ENCODE data around the gene PTPRT.

DNA sequence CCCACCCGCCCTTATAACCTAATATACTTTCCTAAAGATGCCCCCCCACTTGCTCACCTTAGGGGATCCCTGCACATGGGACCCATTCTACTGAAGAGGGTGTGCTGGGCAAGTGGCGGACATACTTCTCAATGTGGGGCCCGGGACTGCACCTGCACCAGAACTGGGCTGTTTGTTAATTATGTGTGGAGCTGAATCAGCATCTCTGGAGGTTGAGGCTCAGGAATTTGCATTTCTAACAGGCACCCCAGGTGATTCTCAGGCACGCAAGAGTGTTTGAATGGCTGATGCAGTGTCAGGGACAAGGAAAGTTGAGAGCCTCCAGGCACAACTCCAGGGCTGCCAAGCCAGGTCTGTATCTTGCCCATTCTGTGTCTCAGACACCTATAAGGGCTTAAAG lies 8.9 kb upstream of the PTPRT start:
- TF ChIP-seq, protein P1, sequence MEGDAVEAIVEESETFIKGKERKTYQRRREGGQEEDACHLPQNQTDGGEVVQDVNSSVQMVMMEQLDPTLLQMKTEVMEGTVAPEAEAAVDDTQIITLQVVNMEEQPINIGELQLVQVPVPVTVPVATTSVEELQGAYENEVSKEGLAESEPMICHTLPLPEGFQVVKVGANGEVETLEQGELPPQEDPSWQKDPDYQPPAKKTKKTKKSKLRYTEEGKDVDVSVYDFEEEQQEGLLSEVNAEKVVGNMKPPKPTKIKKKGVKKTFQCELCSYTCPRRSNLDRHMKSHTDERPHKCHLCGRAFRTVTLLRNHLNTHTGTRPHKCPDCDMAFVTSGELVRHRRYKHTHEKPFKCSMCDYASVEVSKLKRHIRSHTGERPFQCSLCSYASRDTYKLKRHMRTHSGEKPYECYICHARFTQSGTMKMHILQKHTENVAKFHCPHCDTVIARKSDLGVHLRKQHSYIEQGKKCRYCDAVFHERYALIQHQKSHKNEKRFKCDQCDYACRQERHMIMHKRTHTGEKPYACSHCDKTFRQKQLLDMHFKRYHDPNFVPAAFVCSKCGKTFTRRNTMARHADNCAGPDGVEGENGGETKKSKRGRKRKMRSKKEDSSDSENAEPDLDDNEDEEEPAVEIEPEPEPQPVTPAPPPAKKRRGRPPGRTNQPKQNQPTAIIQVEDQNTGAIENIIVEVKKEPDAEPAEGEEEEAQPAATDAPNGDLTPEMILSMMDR (IDR thresholded peaks at IDR 0.05; ENCODE audit: low read depth, low read length): no peak
- TF ChIP-seq POLR2A (IDR thresholded peaks at IDR 0.05; ENCODE audit: extremely low read depth, insufficient read length) (no peak), MYC (IDR thresholded peaks at IDR 0.05; ENCODE audit: low read depth, low read length) (no peak)
- TF ChIP-seq, protein P2, sequence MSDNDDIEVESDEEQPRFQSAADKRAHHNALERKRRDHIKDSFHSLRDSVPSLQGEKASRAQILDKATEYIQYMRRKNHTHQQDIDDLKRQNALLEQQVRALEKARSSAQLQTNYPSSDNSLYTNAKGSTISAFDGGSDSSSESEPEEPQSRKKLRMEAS (IDR thresholded peaks at IDR 0.05; ENCODE audit: low read depth, low read length): no peak

Data from NB4 (cell line).